ENCODE results near the gene ROPN1. TPM values are rescaled to one million over a fixed set of nuclear protein-coding genes. Genes with fewer than 3 reads are reported as not detected.
"Not testable (repeated sequence)": the region's sequence is repeated elsewhere in the genome, so short reads cannot be mapped to it uniquely, and the experiment has no call there.

Gene ROPN1
- total and polyA plus RNA-seq, 2 of the 4 experiments (the other 2 are of a cell fraction): 0.03 to 0.18 TPM

- H2BK15ac ChIP-seq (ENCODE audit: low read depth, low read length); H3K27ac ChIP-seq (ENCODE audit: insufficient read depth, low read length); H4K5ac ChIP-seq (ENCODE audit: low read depth, low read length); H4K91ac ChIP-seq (ENCODE audit: insufficient read depth, low read depth, low read length); H2AFZ ChIP-seq (replicated peaks; ENCODE audit: low read length, poor library complexity); H2BK120ac ChIP-seq (ENCODE audit: low read depth, low read length); H4K20me1 ChIP-seq (ENCODE audit: insufficient read depth, low read length); POLR2A ChIA-PET (ENCODE audit: unreplicated experiment); dilution Hi-C loops (cut with HindIII; ENCODE audit: low sequenced_read_pairs, unreplicated experiment); H3K23ac ChIP-seq (ENCODE audit: low read depth, low read length); H3K4me2 ChIP-seq (ENCODE audit: low read depth, low read length); H2AK9ac ChIP-seq (replicated peaks; ENCODE audit: low read depth, low read length, poor library complexity); H3K4me3 ChIP-seq (ENCODE audit: insufficient read depth, low read depth, low read length); H2BK5ac ChIP-seq (ENCODE audit: low read depth, low read length, poor library complexity, severe bottlenecking); H3K27me3 ChIP-seq (ENCODE audit: control insufficient read depth, insufficient read depth, low read length); H3K9me1 ChIP-seq (ENCODE audit: insufficient read depth, low read length); H3K9me3 ChIP-seq (ENCODE audit: control insufficient read depth, insufficient read depth, low read length); H2AK5ac ChIP-seq (ENCODE audit: low read depth, low read length); H3K4ac ChIP-seq (ENCODE audit: low read depth, low read length); CTCF ChIA-PET; H3K4me1 ChIP-seq (ENCODE audit: control insufficient read depth, insufficient read depth, low read length); intact Hi-C loops (cut with micrococcal nuclease); H3K36me3 ChIP-seq (ENCODE audit: control insufficient read depth, insufficient read depth, low read length); H3K9ac ChIP-seq (ENCODE audit: low read depth, low read length); in situ Hi-C loops (cut with MboI; ENCODE audit: low sequenced_read_pairs); BruUV-seq (replicated peaks); H3K56ac ChIP-seq (ENCODE audit: extremely low read depth, insufficient read depth, low read length); H3K79me1 ChIP-seq (ENCODE audit: low read depth in 1 of 2, low read length in 2 of 2); H2BK20ac ChIP-seq (ENCODE audit: low read depth, low read length): not testable (repeated sequence)
- Histone ChIP-seq H4K8ac (ENCODE audit: low read depth in 2 of 2, low read length in 2 of 2) (peak overlapping the region in 1 of 2 experiments; percentile 11; a peak in 1 of 4 replicates), H3K18ac (ENCODE audit: low read depth, low read length) (peak overlapping the region; percentile 35; the same call in 1 of the 2 replicates), H3K14ac (replicated peaks; ENCODE audit: low read depth, low read length) (0 out of 2 replicates have a peak overlapping the region, but pooled peaks have one; percentile 25)
- peak; percentile 49 for DNase-seq
- peak; percentile 61 for ATAC-seq (ENCODE audit: low read depth)
- no CpG with 5 or more reads among the region's 4 CpGs for WGBS, 2 experiments (ENCODE audit: extremely low coverage in 2 of 2, insufficient read length in 1 of 2)
- TF ChIP-seq FOS (IDR thresholded peaks at IDR 0.05; ENCODE audit: low read depth, low read length): peak; percentile 26; the same call in 1 of the 2 replicates
Measured at GRCh38 chr3:123976181-123976898, 15.6 kb downstream of the ROPN1 start.

- POLR2A ChIA-PET (ENCODE audit: unreplicated experiment); H2AK5ac ChIP-seq (ENCODE audit: low read depth, low read length); H3K4me1 ChIP-seq (ENCODE audit: control insufficient read depth, insufficient read depth, low read length); H4K5ac ChIP-seq (ENCODE audit: low read depth, low read length); H3K9ac ChIP-seq (ENCODE audit: low read depth, low read length); H3K18ac ChIP-seq (ENCODE audit: low read depth, low read length); H3K14ac ChIP-seq (replicated peaks; ENCODE audit: low read depth, low read length); H4K20me1 ChIP-seq (ENCODE audit: insufficient read depth, low read length); H2BK120ac ChIP-seq (ENCODE audit: low read depth, low read length); H4K8ac ChIP-seq (ENCODE audit: low read depth in 2 of 2, low read length in 2 of 2); H3K27me3 ChIP-seq (ENCODE audit: control insufficient read depth, insufficient read depth, low read length); DNase-seq; H3K36me3 ChIP-seq (ENCODE audit: control insufficient read depth, insufficient read depth, low read length); H2BK15ac ChIP-seq (ENCODE audit: low read depth, low read length); H4K91ac ChIP-seq (ENCODE audit: insufficient read depth, low read depth, low read length); intact Hi-C loops (cut with micrococcal nuclease); H3K4ac ChIP-seq (ENCODE audit: low read depth, low read length); H3K27ac ChIP-seq (ENCODE audit: insufficient read depth, low read length); in situ Hi-C loops (cut with MboI; ENCODE audit: low sequenced_read_pairs); ATAC-seq (ENCODE audit: low read depth); H2AFZ ChIP-seq (replicated peaks; ENCODE audit: low read length, poor library complexity); CTCF ChIA-PET; dilution Hi-C loops (cut with HindIII; ENCODE audit: low sequenced_read_pairs, unreplicated experiment); H2AK9ac ChIP-seq (replicated peaks; ENCODE audit: low read depth, low read length, poor library complexity); H3K9me1 ChIP-seq (ENCODE audit: insufficient read depth, low read length); H3K56ac ChIP-seq (ENCODE audit: extremely low read depth, insufficient read depth, low read length); H3K9me3 ChIP-seq (ENCODE audit: control insufficient read depth, insufficient read depth, low read length); H3K79me1 ChIP-seq (ENCODE audit: low read depth in 1 of 2, low read length in 2 of 2); H3K4me2 ChIP-seq (ENCODE audit: low read depth, low read length); BruUV-seq (replicated peaks); H3K4me3 ChIP-seq (ENCODE audit: insufficient read depth, low read depth, low read length); H3K23ac ChIP-seq (ENCODE audit: low read depth, low read length); H2BK5ac ChIP-seq (ENCODE audit: low read depth, low read length, poor library complexity, severe bottlenecking); H2BK20ac ChIP-seq (ENCODE audit: low read depth, low read length): not testable (repeated sequence)
- no CpG with 5 or more reads among the region's 7 CpGs for WGBS, 2 experiments (ENCODE audit: extremely low coverage in 2 of 2, insufficient read length in 1 of 2)
Measured at GRCh38 chr3:123975030-123975429, 16.9 kb downstream of the ROPN1 start.

Data from IMR-90 (cell line).